Fibroblast of villous mesenchyme (primary cell): Measurements from ENCODE around the gene ANKRD13C. TPM values are rescaled to one million over a fixed set of nuclear protein-coding genes. Genes with fewer than 3 reads are reported as not detected.

Experiments
- DNase-seq: peaks from one replicate; pipeline ENCODE4 v3.0.0-alpha.2; 2010; ENCODE audit warnings: low read depth
- H3K4me3 ChIP-seq: 2 replicates; pipeline ENCODE4 v1.5.1; 2011; ENCODE audit warnings: low read depth, mild to moderate bottlenecking, low read length
- total RNA-seq: library from RNA; depleted of rRNA; stranded (reverse); fragments of >200 nt; gene quantifications from 2 replicates; pipeline ENCODE4 v1.2.3, GENCODE V29; 2012
- TF ChIP-seq, protein P1 (sequence below): IDR thresholded peaks from 2 replicates; pipeline ENCODE4 v1.5.1; 2012; ENCODE audit warnings: low read depth, mild to moderate bottlenecking, low read length; ENCODE audit not compliant: insufficient read depth

Gene ANKRD13C
- total RNA-seq, 1 donor = 50.1 TPM

DNA sequence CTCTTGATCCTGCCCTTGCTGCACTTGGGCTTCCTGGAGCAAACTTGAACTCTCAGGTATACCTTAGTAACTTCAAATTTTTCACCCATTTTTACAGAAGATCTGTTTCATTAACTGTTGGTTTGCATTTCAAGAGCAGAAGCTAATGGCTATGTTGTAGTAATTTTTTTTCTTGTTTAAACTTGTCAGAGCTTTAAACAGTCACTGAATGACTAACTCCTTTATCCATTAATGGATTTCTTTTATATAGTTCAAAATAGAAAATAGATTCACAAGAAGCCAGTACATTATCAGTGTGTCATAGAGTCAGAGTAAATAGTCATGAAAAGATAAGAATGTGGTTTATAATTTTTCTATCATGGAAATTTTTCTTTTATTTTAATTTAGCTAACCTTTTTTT lies 119.8 kb downstream of the ANKRD13C start:
- no peak for DNase-seq
- no peak overlapping the region for H3K4me3 ChIP-seq
- TF ChIP-seq, protein P1, sequence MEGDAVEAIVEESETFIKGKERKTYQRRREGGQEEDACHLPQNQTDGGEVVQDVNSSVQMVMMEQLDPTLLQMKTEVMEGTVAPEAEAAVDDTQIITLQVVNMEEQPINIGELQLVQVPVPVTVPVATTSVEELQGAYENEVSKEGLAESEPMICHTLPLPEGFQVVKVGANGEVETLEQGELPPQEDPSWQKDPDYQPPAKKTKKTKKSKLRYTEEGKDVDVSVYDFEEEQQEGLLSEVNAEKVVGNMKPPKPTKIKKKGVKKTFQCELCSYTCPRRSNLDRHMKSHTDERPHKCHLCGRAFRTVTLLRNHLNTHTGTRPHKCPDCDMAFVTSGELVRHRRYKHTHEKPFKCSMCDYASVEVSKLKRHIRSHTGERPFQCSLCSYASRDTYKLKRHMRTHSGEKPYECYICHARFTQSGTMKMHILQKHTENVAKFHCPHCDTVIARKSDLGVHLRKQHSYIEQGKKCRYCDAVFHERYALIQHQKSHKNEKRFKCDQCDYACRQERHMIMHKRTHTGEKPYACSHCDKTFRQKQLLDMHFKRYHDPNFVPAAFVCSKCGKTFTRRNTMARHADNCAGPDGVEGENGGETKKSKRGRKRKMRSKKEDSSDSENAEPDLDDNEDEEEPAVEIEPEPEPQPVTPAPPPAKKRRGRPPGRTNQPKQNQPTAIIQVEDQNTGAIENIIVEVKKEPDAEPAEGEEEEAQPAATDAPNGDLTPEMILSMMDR = no peak

DNA sequence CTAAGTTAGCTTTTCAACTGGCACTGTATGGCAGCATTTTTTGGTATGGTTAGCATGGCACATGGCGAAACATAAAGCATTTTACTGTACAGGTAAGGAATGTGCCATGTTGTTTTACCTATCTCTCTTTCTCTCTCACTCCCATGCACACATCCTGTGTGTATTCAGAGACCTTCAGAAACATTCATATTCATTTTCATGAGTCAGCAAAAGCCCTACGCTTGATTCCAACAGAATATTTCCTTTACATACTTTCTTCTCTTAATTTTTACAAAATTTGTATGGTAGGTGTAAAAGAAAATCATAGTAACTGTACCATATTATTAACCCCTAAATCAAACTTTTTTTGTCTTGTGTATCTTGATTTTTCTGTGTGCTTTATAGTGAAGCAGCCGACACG lies 123.0 kb downstream of the ANKRD13C start:
- DNase-seq = no peak
- H3K4me3 ChIP-seq = no peak overlapping the region
- TF ChIP-seq, protein P1 = no peak

DNA sequence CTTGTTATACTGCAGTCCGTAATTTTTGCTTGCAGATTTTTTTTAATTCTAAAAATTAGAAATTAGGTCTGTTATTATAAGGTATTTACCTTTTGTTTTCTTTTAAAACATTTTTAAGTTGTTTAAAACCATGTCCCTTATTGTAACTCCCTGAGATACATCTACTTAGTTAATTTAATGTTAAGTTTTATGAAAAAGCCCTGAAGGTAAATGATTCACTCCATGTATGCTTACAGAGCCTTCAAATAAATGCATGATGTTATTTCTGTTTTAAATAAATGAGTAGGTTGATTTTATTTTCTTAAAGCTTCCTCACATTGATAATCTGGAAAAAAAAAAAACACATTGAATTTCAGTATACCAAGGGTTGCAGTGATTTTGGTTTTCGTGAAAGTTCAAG lies 125.9 kb downstream of the ANKRD13C start:
- H3K4me3 ChIP-seq = no peak overlapping the region
- no peak for DNase-seq
- TF ChIP-seq, protein P1 = no peak

DNA sequence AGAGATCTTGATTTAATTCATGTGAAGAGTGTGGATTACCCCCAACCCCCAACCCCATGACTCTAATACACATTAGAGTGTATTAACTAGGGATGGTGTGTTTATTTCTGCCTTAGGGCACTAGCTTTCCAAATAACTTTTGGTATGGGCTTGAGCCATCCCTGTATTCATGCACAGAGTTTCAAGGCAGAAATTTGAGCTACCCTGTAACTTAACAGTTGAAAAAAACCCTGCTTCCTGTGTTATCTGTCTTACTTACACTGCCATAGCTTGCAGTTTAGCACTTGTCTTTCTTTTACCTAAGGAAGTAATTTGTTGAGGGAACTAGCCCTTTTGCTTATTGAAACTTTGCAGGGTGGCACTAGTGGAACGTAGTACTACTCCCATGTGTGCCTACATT lies 127.1 kb downstream of the ANKRD13C start:
- TF ChIP-seq, protein P1 = no peak
- DNase-seq = no peak
- H3K4me3 ChIP-seq = no peak overlapping the region

DNA sequence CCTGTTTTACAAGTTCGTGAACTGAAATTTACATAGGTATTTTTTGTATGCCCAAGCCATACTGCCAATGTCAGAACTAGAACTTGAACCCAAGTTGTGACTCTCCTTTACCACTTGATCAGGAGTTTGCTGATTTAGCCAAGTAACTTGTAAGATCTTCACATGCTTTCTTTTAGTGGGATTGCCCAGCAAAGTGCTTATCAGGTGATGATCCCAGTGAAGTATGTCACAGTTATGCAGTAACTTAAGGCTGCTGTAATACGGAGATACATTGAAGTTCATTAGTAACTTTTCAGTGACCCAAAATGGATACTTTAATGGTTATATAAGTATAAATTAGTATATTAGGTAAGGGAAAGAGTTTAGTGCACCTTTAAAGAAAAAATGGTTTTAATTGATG lies 129.6 kb downstream of the ANKRD13C start:
- DNase-seq = no peak
- TF ChIP-seq, protein P1 = no peak
- no peak overlapping the region for H3K4me3 ChIP-seq

DNA sequence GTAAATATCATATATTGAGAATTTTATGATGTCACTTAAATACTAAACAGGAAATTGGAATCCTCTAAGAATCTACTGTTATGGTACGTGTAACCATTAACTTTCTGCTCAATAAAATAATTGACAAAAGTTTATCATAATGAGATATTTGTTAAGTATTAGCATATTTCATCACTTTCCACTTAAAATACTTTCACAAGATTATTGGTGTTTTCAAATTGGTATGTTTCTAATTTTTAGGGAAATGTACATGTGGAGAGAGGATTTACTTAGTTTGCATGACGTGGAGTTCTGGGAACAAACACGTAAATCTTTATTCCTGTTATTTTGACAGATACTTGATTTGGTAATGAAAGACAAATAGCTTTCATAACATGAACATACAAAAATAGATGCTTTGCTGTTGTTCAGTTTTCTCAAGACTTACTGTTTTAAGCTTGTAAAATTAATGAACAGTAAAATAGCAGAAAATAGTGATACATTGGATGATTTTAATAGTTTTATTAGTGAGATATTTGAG lies 131.7 kb downstream of the ANKRD13C start:
- DNase-seq = peak; percentile 23
- H3K4me3 ChIP-seq = peak overlapping the region; percentile 84
- TF ChIP-seq, protein P1 = no peak
